Urothelium cell line (cell line): ENCODE results near the gene IGSF3.

Source experiments
- DNase-seq: peaks from one replicate; pipeline ENCODE4 v3.0.0; 2011; ENCODE audit warnings: low spot score, mixed read lengths
- FAIRE-seq: peaks from 2 replicates; lab custom pipeline; 2011; peaks lifted over from hg19 to GRCh38; lab: Jason Lieb, UNC

The IGSF3 gene

DNA sequence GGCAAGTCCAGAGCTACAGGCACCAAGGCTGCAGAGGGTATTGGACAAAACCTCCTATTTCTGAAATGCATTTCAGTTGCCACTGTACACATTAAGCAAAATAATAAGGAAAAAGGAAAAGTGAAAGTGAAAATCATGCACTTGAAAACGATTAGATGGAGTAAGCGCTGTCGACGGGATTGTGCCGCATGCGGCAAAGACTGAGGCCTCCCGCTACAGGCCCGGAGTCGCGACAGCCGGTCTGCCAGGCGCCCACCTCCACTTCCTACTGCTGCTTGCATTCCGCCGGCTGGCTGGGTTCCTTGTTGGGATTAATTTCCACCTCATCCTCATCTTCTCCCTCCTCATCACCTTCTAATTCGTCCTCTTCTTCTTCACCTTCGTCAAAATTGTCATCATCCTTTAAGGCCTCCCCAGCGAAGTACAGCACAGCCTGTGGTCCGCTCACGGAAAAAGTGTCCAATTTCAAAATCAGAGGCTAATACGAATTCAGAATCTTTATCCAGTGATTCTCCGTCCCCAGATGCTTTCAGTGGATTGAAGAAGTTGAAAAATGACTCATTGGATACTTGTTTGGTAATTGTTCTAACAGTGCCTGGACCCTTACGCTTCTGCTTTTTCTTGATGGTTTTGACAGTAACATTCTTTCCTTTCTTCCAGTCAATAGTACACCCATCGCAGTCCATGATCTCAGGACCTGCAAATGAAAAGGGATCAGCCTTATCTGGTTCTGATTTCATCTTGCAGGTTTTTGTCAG is 134.7 kb downstream of the IGSF3 start:
- FAIRE-seq = no peak
- DNase-seq = no peak

DNA sequence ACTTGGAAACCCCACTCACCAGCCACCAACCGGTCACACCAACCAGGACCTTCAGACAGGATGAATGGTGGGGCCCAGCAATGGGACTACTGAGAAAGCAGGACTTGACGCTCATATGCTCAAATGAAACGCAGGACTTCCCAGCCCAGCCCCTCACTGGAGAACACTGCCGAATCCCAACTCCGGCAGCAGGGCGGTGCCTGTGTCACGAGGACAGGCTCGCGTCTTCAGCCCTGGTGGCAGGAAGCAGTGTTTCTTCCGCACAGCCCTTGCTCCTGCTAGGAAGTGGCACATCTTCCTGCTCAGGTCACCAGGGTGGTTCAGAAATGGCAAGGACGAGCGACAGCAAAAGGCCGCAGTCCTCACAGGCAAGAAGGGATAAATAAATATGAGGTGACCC is 135.6 kb downstream of the IGSF3 start:
- FAIRE-seq = no peak

GRCh38 chr1:116529681-116530080 is 137.9 kb downstream of the IGSF3 start:
- FAIRE-seq (no peak), DNase-seq (no peak)

More for the DNA sequence above, 135.6 kb downstream of the IGSF3 start:
- DNase-seq = no peak

DNA sequence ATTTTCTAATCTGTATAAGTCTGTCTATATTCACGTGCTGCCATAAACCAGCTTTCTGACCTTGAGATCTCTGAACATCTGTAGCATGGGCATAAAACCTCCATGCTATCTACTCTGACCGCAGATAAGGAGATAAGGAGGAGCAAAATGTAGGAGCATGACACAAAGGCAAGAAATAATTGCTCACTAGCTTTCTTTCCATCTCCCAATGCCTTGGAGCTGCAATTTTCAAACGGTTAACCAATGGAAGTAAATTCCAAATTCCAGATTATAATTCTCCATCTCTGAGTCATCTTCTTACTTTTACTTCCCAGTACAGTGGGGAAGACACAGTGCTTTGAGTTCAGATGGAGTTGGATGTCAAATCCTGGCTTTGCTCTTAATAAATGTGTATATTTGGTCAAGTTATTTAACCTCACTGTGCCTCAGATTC is 138.3 kb downstream of the IGSF3 start:
- no peak for DNase-seq
- no peak for FAIRE-seq

DNA sequence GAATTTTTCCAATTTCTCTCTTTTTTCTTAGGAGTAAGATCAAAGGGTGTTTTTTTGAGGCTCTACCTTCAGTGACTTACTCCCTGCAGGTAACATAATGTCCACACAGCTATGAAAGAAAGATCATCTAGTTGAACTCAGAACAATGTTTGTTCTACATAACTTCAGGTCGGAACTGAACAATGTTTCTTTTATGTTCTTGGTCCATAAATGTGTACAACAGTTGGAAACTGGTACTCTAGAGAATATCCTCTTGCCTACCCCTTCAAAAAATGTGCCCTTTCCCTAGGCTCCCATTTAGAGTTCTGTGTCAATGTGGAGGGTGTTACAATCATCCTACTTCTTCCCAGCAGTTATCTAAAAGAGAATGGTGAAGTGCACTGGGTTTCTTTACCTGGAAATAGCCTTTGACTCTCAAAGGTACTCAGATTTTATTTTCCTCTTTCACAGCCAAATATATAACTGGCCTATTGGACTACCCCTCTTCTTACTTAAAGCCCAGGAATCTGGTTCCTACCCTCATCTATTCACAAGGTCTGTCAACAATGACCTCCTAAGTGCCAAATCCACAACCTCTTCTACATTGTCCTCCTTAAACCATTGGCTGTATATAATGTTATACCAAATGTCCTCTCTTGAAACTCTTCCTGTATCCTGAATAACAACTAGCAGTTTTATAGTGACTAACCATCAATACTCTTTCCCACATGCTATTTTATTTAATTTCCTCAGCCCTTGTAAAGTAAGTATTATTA is 139.0 kb downstream of the IGSF3 start:
- no peak for FAIRE-seq

GRCh38 chr1:116525440-116525839 is 142.1 kb downstream of the IGSF3 start:
- no peak for FAIRE-seq
- no peak for DNase-seq

More for the DNA sequence above, 139.0 kb downstream of the IGSF3 start:
- no peak for DNase-seq
